ENCODE measurements around the gene CEPT1.

DNA sequence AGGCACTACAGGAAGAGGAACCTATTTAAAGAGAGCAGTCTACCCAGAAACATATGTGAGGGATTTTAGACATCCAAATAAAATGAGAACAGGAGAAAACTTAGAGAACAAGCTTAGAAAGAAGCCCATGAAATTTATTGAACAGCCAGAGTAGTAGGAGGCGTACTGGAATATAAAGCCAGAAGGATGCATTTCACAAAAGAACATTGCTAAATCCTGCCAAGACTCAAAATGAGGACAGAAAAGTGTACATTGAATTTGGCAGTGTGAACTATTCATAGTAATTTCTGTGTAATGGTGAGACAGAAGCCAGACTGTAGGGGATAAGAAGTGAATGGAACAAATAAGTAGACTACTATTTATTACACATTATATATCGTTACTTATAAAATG is 22.5 kb downstream of the CEPT1 start:
- TF ChIP-seq, protein P1, sequence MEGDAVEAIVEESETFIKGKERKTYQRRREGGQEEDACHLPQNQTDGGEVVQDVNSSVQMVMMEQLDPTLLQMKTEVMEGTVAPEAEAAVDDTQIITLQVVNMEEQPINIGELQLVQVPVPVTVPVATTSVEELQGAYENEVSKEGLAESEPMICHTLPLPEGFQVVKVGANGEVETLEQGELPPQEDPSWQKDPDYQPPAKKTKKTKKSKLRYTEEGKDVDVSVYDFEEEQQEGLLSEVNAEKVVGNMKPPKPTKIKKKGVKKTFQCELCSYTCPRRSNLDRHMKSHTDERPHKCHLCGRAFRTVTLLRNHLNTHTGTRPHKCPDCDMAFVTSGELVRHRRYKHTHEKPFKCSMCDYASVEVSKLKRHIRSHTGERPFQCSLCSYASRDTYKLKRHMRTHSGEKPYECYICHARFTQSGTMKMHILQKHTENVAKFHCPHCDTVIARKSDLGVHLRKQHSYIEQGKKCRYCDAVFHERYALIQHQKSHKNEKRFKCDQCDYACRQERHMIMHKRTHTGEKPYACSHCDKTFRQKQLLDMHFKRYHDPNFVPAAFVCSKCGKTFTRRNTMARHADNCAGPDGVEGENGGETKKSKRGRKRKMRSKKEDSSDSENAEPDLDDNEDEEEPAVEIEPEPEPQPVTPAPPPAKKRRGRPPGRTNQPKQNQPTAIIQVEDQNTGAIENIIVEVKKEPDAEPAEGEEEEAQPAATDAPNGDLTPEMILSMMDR (conservative IDR thresholded peaks at IDR 0.05) = no peak
- no peak for TF ChIP-seq ZFX (IDR thresholded peaks at IDR 0.05)
